PFSK-1 (cell line): ENCODE measurements around the gene PRKCE.

ENCODE experiments used
- FOXP2 ChIP-seq: optimal IDR thresholded peaks from 2 replicates; pipeline ENCODE3; 2011; ENCODE audit warnings: borderline replicate concordance, control low read depth, inconsistent platforms; ENCODE audit not compliant: insufficient read depth; ENCODE audit errors: extremely low read length, extremely low read depth
- POLR2AphosphoS5 ChIP-seq: IDR thresholded peaks from 2 replicates; pipeline ENCODE4 v1.6.1; 2012; ENCODE audit warnings: low read depth, mild to moderate bottlenecking, control low read depth, low read length, moderate library complexity
- REST ChIP-seq, 2 experiments: IDR thresholded peaks; 2 replicates each; pipeline versions ENCODE4 v1.6.1 to v1.8.0; 2011 to 2012; ENCODE audit warnings: low read depth in 2 of 2, low read length in 2 of 2, control low read depth in 1 of 2, inconsistent platforms in 1 of 2, mild to moderate bottlenecking in 1 of 2, moderate library complexity in 1 of 2; ENCODE audit not compliant: insufficient read depth in 1 of 2
- SIN3A ChIP-seq: IDR thresholded peaks from 2 replicates; pipeline ENCODE4 v1.6.1; 2012; ENCODE audit warnings: mild to moderate bottlenecking, low read length, moderate library complexity, borderline replicate concordance; ENCODE audit not compliant: insufficient read depth
- TAF1 ChIP-seq: IDR thresholded peaks from 2 replicates; pipeline ENCODE4 v1.6.1; 2012; ENCODE audit warnings: low read length, control low read depth, borderline replicate concordance; ENCODE audit not compliant: insufficient read depth

Gene PRKCE

GRCh38 chr2:45879406-45879805 lies 227.9 kb downstream of the PRKCE start:
- no peak for TF ChIP-seq TAF1
- TF ChIP-seq POLR2AphosphoS5: no peak
- TF ChIP-seq REST (IDR thresholded peaks at IDR 0.05; ENCODE audit: insufficient read depth in 1 of 2, low read depth in 2 of 2, low read length in 2 of 2): no peak
- no peak for TF ChIP-seq SIN3A
- TF ChIP-seq FOXP2: no peak

- TF ChIP-seq TAF1 (no peak), REST (IDR thresholded peaks at IDR 0.05; ENCODE audit: insufficient read depth in 1 of 2, low read depth in 2 of 2, low read length in 2 of 2) (no peak), POLR2AphosphoS5 (no peak), SIN3A (no peak)
Measured at GRCh38 chr2:45879936-45880335, 228.5 kb downstream of the PRKCE start.

GRCh38 chr2:45881970-45882581 lies 230.6 kb downstream of the PRKCE start:
- TF ChIP-seq POLR2AphosphoS5 (no peak), TAF1 (no peak), REST (IDR thresholded peaks at IDR 0.05; ENCODE audit: insufficient read depth in 1 of 2, low read depth in 2 of 2, low read length in 2 of 2) (no peak), FOXP2 (no peak), SIN3A (no peak)

- TF ChIP-seq FOXP2: no peak
- TF ChIP-seq SIN3A: no peak
- TF ChIP-seq TAF1: no peak
- TF ChIP-seq POLR2AphosphoS5: no peak
- no peak for TF ChIP-seq REST (IDR thresholded peaks at IDR 0.05; ENCODE audit: insufficient read depth in 1 of 2, low read depth in 2 of 2, low read length in 2 of 2)
Measured at GRCh38 chr2:45882707-45883602, 231.5 kb downstream of the PRKCE start.

GRCh38 chr2:45883603-45884000 lies 232.1 kb downstream of the PRKCE start:
- TF ChIP-seq REST (IDR thresholded peaks at IDR 0.05; ENCODE audit: insufficient read depth in 1 of 2, low read depth in 2 of 2, low read length in 2 of 2) (no peak), FOXP2 (no peak), POLR2AphosphoS5 (no peak), SIN3A (no peak), TAF1 (no peak)
